ENCODE data around the gene ARHGAP10.

DNA sequence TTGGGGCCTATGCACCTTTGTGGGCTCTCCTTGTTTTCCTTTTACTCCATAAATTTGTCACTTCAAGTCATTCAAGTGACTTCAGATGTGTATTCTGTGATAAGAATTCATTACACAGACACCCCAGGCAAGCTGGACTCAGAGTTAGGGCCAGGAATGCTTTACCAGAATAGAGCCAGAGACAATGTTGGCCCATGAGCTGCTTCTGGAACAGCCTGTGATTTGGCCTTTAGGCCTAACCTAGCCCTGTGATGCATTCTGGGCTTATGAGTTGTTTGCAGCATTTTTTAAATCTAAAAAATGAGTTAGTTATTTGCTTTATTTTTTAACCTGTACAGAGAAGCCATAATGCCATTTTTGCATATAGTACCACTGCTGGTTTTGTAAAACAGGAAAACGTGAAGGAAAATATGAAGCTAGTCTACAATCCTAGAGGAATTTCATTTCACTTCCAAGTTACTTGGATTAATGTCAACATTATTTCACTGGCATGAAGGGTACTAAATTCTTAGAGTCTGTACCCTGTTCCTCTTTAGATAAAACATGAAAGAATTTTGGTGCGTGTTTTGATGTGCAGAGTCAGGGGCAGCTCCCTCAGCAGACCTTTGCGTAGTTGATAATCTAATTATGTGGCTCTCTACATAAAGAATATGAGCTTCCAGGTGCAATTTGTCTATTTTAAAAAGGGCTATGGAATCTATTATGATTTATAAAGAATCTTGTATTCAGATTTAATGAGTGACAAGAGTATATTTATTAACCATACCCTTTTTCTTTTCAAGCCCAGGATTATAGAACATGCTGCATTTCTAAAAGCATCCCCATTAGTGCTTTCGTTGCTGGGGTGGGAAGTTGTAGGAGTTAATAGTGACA is 84.7 kb downstream of the ARHGAP10 start:
- TF ChIP-seq, protein P1, sequence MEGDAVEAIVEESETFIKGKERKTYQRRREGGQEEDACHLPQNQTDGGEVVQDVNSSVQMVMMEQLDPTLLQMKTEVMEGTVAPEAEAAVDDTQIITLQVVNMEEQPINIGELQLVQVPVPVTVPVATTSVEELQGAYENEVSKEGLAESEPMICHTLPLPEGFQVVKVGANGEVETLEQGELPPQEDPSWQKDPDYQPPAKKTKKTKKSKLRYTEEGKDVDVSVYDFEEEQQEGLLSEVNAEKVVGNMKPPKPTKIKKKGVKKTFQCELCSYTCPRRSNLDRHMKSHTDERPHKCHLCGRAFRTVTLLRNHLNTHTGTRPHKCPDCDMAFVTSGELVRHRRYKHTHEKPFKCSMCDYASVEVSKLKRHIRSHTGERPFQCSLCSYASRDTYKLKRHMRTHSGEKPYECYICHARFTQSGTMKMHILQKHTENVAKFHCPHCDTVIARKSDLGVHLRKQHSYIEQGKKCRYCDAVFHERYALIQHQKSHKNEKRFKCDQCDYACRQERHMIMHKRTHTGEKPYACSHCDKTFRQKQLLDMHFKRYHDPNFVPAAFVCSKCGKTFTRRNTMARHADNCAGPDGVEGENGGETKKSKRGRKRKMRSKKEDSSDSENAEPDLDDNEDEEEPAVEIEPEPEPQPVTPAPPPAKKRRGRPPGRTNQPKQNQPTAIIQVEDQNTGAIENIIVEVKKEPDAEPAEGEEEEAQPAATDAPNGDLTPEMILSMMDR (IDR thresholded peaks at IDR 0.05), result no peak
- TF ChIP-seq SIN3A (IDR thresholded peaks at IDR 0.05; ENCODE audit: borderline replicate concordance, insufficient read depth, low read depth, low read length), result no peak

Data from Panc1 (cell line).